ENCODE data around the gene SETBP1. TPM values are rescaled to one million over a fixed set of nuclear protein-coding genes. Genes with fewer than 3 reads are reported as not detected.

Gene SETBP1
- total RNA-seq, 1 experiment from 2014 or later = 2.7 TPM

DNA sequence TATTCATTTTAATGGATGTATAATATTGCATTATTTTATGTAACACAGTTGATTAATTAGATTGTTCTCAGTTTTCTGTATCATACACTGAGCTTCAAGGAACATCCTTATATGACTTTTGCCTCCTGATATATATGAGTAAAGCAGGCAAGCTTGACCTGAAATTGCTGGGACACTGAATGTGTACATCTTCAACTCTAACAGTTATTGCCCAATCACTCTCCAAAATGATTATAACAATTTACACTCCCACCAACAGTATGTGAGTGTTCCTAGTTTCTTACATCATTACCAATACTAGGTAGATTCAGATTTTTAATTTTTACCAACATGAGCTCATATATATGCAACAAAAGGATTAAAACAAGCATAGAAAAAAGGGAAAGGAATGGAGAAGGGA, 379.4 kb downstream of the SETBP1 start:
- no peak for DNase-seq (ENCODE audit: low read depth)

DNA sequence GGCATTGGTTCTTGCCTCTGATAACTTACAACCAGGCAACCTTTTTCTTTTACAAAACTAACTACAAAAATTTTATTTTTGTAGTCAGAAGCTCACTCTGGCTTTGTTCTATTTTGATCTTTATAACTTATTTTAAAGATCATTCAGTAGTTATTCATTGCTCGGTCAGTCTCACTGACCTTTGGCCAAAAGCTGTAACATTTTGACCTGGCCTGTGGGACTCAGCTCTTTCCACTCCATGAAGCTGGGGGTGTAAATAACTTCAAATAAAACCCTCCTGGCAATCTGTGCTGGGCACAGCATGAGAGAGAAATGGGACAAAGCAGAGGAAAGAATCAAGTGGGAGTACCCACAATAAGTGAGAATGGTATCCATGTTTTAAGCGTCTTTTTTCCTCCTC, 380.7 kb downstream of the SETBP1 start:
- no peak for DNase-seq (ENCODE audit: low read depth)

- no peak for DNase-seq (ENCODE audit: low read depth)
Measured at GRCh38 chr18:45063246-45064038, 382.8 kb downstream of the SETBP1 start.

- DNase-seq (ENCODE audit: low read depth) = no peak
Measured at GRCh38 chr18:45066210-45066609, 385.5 kb downstream of the SETBP1 start.

DNA sequence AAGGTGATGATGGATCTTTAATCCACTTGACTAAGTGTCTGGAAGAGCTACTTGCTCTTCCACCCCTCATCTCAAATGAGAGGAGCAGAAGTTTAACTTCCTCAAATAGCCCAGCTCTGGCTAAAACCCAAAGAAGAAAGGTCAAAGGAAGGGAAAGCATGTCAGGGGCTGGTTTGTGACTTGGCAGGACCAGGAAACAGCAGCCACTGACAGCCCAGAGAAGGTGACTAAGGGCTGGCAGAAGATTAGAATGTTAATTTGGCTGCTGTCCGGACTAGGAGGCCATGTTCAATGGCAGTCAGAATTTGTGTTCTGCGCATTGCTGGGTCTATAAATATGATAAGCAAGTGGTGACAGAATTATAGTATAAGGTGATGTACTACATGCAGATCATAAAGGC, 386.2 kb downstream of the SETBP1 start:
- no peak for DNase-seq (ENCODE audit: low read depth)

- no peak for DNase-seq (ENCODE audit: low read depth)
Measured at GRCh38 chr18:45068400-45069094, 387.9 kb downstream of the SETBP1 start.

- DNase-seq (ENCODE audit: low read depth) = no peak
Measured at GRCh38 chr18:45069546-45069945, 388.9 kb downstream of the SETBP1 start.

DNA sequence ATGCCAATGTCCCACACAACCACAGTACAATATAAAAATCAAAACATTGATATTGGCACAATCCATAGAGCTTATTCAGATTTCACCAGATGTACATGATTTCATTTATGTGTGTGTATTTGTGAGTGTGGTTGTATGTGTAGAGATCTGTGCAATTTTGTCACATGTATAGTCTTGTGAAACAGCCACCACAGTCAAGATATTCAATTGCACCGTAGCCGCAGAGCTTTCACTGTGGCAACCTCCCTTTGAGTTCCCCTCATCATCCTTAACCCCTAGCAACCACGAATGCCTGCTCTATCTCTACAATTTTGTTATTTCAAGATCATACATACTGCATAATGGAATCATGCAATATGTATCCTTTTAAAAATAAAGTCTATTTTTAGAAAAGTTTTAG, 391.3 kb downstream of the SETBP1 start:
- DNase-seq (ENCODE audit: low read depth) = no peak

DNA sequence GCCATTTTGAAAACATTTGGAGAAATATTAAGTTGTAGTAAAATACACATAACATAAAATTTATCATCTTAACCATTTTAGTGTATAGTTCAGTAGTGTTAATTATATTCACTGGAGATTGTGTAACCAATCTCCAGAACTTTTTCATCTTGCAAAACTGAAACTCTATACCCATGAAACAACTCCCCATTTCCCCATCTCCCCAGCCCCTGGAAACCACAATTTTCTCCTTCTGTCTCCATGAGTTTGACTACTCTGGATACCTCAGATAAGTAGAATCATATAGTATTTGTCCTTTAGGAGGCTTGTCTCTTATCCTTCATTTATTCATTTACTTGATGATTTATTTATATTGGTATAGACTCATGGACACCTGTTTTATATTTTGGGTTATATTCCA, 392.9 kb downstream of the SETBP1 start:
- no peak for DNase-seq (ENCODE audit: low read depth)

GRCh38 chr18:45081566-45082181, 401.0 kb downstream of the SETBP1 start:
- no peak for DNase-seq (ENCODE audit: low read depth)

DNA sequence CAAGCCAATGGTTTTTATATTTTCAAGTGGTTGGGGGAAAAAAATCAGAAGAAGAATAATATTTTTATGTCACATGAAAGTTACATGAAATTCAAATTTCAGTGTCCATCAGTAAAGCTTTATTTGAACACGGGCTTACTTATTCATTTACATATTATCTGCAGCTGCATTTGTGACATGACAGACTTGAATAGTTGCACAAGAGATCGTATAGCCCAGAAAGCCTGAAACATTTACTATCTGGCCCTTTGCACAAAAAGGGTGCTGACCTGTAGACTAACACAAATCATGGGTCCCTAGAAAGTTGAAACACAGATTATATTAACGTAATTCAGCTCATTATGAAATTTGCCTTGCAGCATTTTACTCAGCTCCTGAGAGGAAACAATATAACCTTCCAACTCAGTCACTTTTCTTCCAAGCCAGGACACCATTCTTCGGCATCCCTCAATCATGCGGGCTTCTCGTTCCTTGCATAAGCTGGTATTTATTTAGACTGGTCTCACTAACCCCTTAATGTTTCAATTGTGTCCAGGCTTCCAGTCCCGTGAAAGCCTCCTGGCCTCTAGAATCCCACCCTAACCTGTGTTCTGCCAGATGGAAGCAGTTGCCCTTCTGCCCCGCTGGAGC, 402.7 kb downstream of the SETBP1 start:
- no peak for DNase-seq (ENCODE audit: low read depth)

GRCh38 chr18:45084206-45084605, 403.5 kb downstream of the SETBP1 start:
- DNase-seq (ENCODE audit: low read depth) = no peak

- peak; percentile 58 for DNase-seq (ENCODE audit: low read depth)
Measured at GRCh38 chr18:45085916-45086624, 405.4 kb downstream of the SETBP1 start.

GRCh38 chr18:45086777-45087176, 406.1 kb downstream of the SETBP1 start:
- DNase-seq (ENCODE audit: low read depth) = no peak

GRCh38 chr18:45090526-45091140, 409.9 kb downstream of the SETBP1 start:
- DNase-seq (ENCODE audit: low read depth) = no peak

DNA sequence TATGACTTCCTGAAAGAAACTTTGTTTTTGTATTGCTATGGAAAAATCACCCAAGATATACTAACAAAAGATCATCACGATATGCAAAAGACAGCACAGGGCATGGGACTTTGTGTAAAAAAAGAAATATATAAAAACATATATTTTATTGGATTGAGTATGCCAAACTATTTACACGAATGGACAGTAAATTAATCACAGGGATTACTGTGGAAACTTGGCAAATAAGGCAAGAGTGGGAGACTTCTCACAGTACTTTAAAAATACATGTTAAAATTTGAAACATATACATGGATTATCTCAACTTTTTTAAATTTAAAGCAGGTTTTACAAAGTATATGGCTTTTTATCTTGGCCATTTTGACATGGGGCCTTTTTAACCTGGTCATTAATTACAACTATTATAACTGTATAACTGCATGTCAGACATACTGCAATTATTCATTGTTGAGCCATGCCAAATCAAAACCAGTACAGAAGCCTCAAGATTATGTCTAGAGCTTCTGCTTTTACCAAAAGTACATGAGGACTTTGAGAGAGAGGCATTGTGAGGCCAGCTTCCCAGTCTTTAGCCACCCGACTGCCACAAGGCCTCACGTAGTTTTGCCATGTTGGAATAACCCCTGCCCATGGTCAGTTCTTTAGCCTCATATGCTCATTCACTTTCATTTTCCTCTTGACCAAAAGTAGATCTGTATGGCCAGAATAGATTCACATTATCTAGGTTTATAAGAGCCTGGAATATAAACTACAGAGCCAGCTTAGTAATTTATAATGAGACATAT, 419.8 kb downstream of the SETBP1 start:
- no peak for DNase-seq (ENCODE audit: low read depth)

DNA sequence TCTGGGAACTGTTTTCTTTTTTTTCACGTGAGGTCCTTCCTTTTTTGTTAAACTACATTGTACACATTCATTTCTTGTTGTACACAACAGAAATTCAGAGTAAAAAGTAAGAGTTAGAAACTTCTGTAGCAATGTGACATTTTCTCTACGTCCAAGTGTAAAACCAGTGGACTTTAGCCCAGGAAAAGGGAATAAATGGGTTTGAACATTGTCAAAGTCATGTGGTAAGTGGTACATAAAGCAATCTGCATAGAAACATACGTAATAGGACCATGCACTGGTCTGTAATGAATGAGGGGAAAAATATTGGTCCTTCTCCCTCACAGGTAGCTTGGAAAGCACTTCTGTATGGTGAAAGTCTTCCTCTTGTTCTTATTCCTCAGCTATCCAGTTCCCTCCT, 421.4 kb downstream of the SETBP1 start:
- DNase-seq (ENCODE audit: low read depth) = no peak

GRCh38 chr18:45102863-45103262, 422.2 kb downstream of the SETBP1 start:
- no peak for DNase-seq (ENCODE audit: low read depth)

DNA sequence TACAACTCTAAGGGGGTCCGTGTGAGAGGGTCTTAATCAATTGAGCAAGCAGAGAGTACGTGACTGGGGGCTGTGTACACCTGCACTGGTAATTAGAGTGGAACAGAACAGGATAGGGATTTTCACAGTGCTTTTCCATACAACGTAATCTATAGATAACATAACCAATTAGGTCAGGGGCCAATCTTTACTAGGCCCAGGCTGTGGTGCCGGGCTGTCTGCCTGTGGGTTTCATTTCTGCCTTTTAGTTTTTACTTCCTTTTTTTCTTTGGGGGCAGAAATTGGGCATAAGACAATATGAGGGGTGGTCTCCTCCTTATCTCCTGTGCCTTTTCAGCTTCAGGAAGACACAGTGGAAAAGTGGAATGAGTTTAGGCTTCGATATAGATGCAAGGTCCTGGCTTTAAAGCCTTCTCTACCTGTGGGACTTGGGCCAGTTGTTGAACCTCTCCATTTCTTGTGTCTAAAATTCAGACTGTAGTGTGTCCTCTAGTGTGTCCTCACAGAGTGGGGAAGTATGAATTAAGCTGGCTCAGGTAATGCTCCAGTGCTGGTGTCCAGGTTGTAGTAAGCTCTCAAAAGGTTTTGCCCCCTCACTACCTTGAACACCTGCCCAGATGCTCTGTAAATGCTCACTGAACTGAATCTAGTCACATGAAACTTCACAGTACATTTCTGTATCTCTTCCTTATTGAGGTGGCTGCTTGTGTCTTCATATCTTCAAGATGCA, 422.8 kb downstream of the SETBP1 start:
- no peak for DNase-seq (ENCODE audit: low read depth)

DNA sequence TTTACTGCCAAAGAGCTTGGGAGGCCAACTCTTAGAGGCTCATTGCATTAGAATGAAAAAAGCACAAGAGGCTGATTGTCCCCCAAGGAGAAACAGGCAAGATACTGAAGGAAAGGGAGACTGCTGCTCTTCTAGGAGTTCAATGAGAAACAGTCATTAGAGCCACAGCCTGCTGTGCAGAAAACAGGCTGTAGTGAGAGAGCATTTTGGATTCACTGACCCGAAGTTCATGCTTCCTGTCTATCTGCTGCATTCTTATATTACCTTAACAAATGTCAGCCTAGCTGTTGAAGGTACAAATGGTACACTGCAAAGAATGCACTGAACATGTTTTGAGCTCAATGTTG, 423.3 kb downstream of the SETBP1 start:
- DNase-seq (ENCODE audit: low read depth) = no peak
